HepG2 (cell line): ENCODE results near the gene VCP. TPM values are rescaled to one million over a fixed set of nuclear protein-coding genes. Genes with fewer than 3 reads are reported as not detected.

Experiments
- ATAC-seq: fragments of 200-7000 bp; cut with Tn5 transposase; 3 replicates; pipeline ENCODE4 v1.9.1; 2020; ENCODE audit warnings: mild to moderate bottlenecking, moderate library complexity
- BruUV-seq: library from RNA; stranded (reverse); fragments of 400-500 nt; replicated peaks from 2 replicates; lab custom pipeline; 2021; lab: Mats Ljungman, UMichigan
- CTCF ChIA-PET: fragments of 300-600 bp; formaldehyde crosslinking; extraction: SDS; loops from one replicate; lab custom pipeline; 2021; ENCODE audit warnings: low total read pairs, inconsistent platforms, low intra/inter-chr PET ratio; lab: Yijun Ruan, JAX
- POLR2A ChIA-PET: fragments of 350-600 bp; sonication (Branson Sonifier 250); formaldehyde crosslinking; loops from one replicate; lab custom pipeline; 2020; ENCODE audit warnings: antibody characterized with exemption, inconsistent platforms; lab: Yijun Ruan, JAX
- DNase-seq: peaks from one replicate; pipeline ENCODE4 v3.0.0-alpha.2; 2015; ENCODE audit warnings: low spot score
- FAIRE-seq: peaks from 3 replicates; lab custom pipeline; 2011; peaks lifted over from hg19 to GRCh38; lab: Jason Lieb, UNC
- H2AFZ ChIP-seq: one replicate; pipeline ENCODE4 v1.6.1; 2011; ENCODE audit warnings: low read length, inconsistent platforms
- H3K27ac ChIP-seq: fragments of 300-600 bp; 3 replicates; pipeline ENCODE4 v1.8.0; 2011; ENCODE audit warnings: mixed run types, mild to moderate bottlenecking, mixed read lengths, low read length, inconsistent platforms; ENCODE audit not compliant: insufficient read depth; ENCODE audit errors: extremely low read length
- H3K27me3 ChIP-seq, 2 experiments: fragments of 200-600 bp in 1 of 2; 2 replicates in 1 of 2; 3 replicates in 1 of 2; pipeline versions ENCODE4 v1.6.0 to v1.8.0; 2011; ENCODE audit warnings: low read length in 2 of 2, mild to moderate bottlenecking in 2 of 2, moderate library complexity in 2 of 2, inconsistent platforms in 1 of 2; ENCODE audit not compliant: insufficient read depth in 2 of 2, control insufficient read depth in 1 of 2
- H3K36me3 ChIP-seq, 2 experiments: fragments of 200-600 bp in 1 of 2; replicated peaks in 1 of 2; 2 replicates in 1 of 2; 3 replicates in 1 of 2; pipeline versions ENCODE4 v1.5.1 to v1.8.0; 2011; ENCODE audit warnings: low read length in 2 of 2, inconsistent platforms in 1 of 2; ENCODE audit not compliant: insufficient read depth in 2 of 2, control insufficient read depth in 1 of 2
- H3K4me1 ChIP-seq: 2 replicates; pipeline ENCODE4 v1.5.1; 2012; ENCODE audit warnings: low read length, inconsistent platforms; ENCODE audit not compliant: insufficient read depth
- H3K4me2 ChIP-seq: 2 replicates; pipeline ENCODE4 v1.6.0; 2011; ENCODE audit warnings: low read depth, low read length, inconsistent platforms
- H3K4me3 ChIP-seq, 3 experiments: fragments of 200-600 bp in 1 of 3; sonication (generic), shearing (Covaris generic) in 1 of 3; replicated peaks in 1 of 3; 2 replicates each; pipeline ENCODE4 v1.5.1; 2011 to 2016; ENCODE audit warnings: low read length in 3 of 3, inconsistent platforms in 2 of 3, low read depth in 2 of 3, mild to moderate bottlenecking in 2 of 3, control low read depth in 1 of 3, mixed read lengths in 1 of 3; ENCODE audit not compliant: insufficient read depth in 1 of 3
- H3K79me2 ChIP-seq: one replicate; pipeline ENCODE4 v1.6.1; 2011; ENCODE audit warnings: low read length, inconsistent platforms; ENCODE audit not compliant: insufficient read depth
- H3K9ac ChIP-seq: 2 replicates; pipeline ENCODE4 v1.6.0; 2011; ENCODE audit warnings: mild to moderate bottlenecking, low read depth, low read length, inconsistent platforms; ENCODE audit not compliant: insufficient read depth
- H3K9me3 ChIP-seq: 2 replicates; pipeline ENCODE4 v1.5.1; 2012; ENCODE audit warnings: mild to moderate bottlenecking, low read length
- H4K20me1 ChIP-seq: 2 replicates; pipeline ENCODE4 v1.6.0; 2011; ENCODE audit warnings: inconsistent platforms, mild to moderate bottlenecking, low read length, moderate library complexity; ENCODE audit not compliant: insufficient read depth
- BHLHE40 ChIP-seq: IDR thresholded peaks from 2 replicates; pipeline ENCODE4 v1.6.1; 2011; ENCODE audit warnings: low read length, improper control_type of control experiment
- DMAP1 ChIP-seq: IDR thresholded peaks from 2 replicates; pipeline ENCODE4 v1.6.1; 2016
- NCOR1 ChIP-seq: fragments of 200-600 bp; sonication (generic); IDR thresholded peaks from 2 replicates; pipeline ENCODE4 v1.7.0; 2017; ENCODE audit warnings: antibody characterized with exemption, low read length, borderline replicate concordance
- NKX3-1 ChIP-seq: sonication (generic); formaldehyde crosslinking; IDR thresholded peaks from 2 replicates; pipeline ENCODE4 v1.5.0; 2020; ENCODE audit warnings: missing genetic modification reagents
- REPIN1 ChIP-seq: sonication (generic); formaldehyde crosslinking; IDR thresholded peaks from 2 replicates; pipeline ENCODE4 v1.8.0; 2022; ENCODE audit warnings: missing genetic modification reagents, low read depth, mild to moderate bottlenecking, borderline replicate concordance
- TBX2 ChIP-seq: sonication (generic); formaldehyde crosslinking; IDR thresholded peaks from 2 replicates; pipeline ENCODE4 v1.5.0; 2020; ENCODE audit warnings: missing genetic modification reagents, mild to moderate bottlenecking, borderline replicate concordance
- ZBTB49 ChIP-seq: sonication (generic); formaldehyde crosslinking; IDR thresholded peaks from 2 replicates; pipeline ENCODE4 v1.4.0; 2020; ENCODE audit warnings: missing genetic modification reagents, borderline replicate concordance
- ZNF335 ChIP-seq: sonication (generic); formaldehyde crosslinking; IDR thresholded peaks from 2 replicates; pipeline ENCODE4 v1.4.0; 2020; ENCODE audit warnings: missing genetic modification reagents
- ZNF446 ChIP-seq: sonication (generic); formaldehyde crosslinking; IDR thresholded peaks from 2 replicates; pipeline ENCODE4 v1.5.0; 2020; ENCODE audit warnings: mild to moderate bottlenecking, missing genetic modification reagents
- ZNF772 ChIP-seq: sonication (generic); formaldehyde crosslinking; IDR thresholded peaks from 2 replicates; pipeline ENCODE4 v1.5.0; 2020; ENCODE audit warnings: mild to moderate bottlenecking, missing genetic modification reagents
- WGBS: methylation state at CpG from one replicate; pipeline ENCODE4 v1.1.6; 2017; ENCODE audit warnings: low lambda C conversion rate; 5-methylcytosine and 5-hydroxymethylcytosine counted together
- in situ Hi-C: cut with HindIII; loops from 2 replicates; pipeline ENCODE4 v1.10.0; 2017; ENCODE audit warnings: low pct_unique_long_range_greater_than_20kb; ENCODE audit not compliant: extremely low pct_ligation_motif_present
- intact Hi-C: fragments of 100-400 bp; cut with micrococcal nuclease; formaldehyde crosslinking; loops from one replicate; pipeline ENCODE4 v1.10.0; 2022; ENCODE audit not compliant: unreplicated experiment
- polyA plus RNA-seq, 8 experiments: library from polyadenylated mRNA; depleted of rRNA in 3 of 8; stranded (reverse) in 7 of 8; unstranded in 1 of 8; fragments of >200 nt; fragmentation: Illumina TruSeq in 4 of 8; extraction: Trizol in 4 of 8; gene quantifications; 2 replicates each; pipeline versions ENCODE4 v1.2.1 to v1.2.3, GENCODE V29; 2011 to 2016; ENCODE audit warnings: low read depth in 4 of 8, missing spikeins in 1 of 8, mixed read lengths in 1 of 8; ENCODE audit not compliant: insufficient read depth in 1 of 8
- total RNA-seq, 5 experiments: library from RNA; depleted of rRNA; stranded (reverse); fragments of >200 nt; fragmentation: Illumina TruSeq; extraction: Trizol; gene quantifications; 2 replicates each; pipeline ENCODE4 v1.2.3, GENCODE V29; 2016; ENCODE audit warnings: low read depth in 1 of 5
- TF ChIP-seq, protein P1 (sequence below): sonication (generic); formaldehyde crosslinking; IDR thresholded peaks from 2 replicates; pipeline ENCODE4 v1.5.0; 2020; ENCODE audit warnings: missing genetic modification reagents
- TF ChIP-seq, protein P2 (sequence below): sonication (generic); formaldehyde crosslinking; IDR thresholded peaks from 2 replicates; pipeline ENCODE4 v1.4.0; 2020; ENCODE audit warnings: missing genetic modification reagents
- TF ChIP-seq, protein P3 (sequence below): sonication (generic); formaldehyde crosslinking; IDR thresholded peaks from 2 replicates; pipeline ENCODE4 v1.5.0; 2020; ENCODE audit warnings: missing genetic modification reagents
- TF ChIP-seq, protein P4 (sequence below): sonication (generic); formaldehyde crosslinking; IDR thresholded peaks from 2 replicates; pipeline ENCODE4 v1.4.0; 2020; ENCODE audit warnings: missing genetic modification reagents, borderline replicate concordance

Gene VCP
- total and polyA plus RNA-seq, 2 of the 13 experiments (the other 11 are each of a cell fraction or from before 2014, with no cell fraction given): 143 to 391 TPM

DNA sequence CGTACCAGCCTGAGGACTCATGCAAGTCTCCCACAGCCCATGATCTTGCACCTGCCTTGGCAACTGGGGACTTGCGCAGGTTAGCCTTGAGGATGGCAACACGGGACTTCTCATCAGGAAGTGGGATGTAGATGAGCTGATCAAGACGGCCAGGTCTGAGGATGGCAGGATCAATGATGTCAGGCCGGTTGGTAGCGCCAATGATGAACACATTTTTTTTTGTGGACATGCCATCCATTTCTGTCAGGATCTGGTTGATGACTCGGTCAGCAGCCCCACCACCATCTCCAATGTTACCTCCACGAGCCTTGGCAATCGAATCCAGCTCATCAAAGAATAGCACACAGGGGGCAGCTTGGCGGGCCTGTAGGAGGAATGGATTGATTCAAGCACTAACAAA lies 13.0 kb downstream of the VCP start:
- H2AFZ ChIP-seq: no peak overlapping the region
- TF ChIP-seq, protein P1, sequence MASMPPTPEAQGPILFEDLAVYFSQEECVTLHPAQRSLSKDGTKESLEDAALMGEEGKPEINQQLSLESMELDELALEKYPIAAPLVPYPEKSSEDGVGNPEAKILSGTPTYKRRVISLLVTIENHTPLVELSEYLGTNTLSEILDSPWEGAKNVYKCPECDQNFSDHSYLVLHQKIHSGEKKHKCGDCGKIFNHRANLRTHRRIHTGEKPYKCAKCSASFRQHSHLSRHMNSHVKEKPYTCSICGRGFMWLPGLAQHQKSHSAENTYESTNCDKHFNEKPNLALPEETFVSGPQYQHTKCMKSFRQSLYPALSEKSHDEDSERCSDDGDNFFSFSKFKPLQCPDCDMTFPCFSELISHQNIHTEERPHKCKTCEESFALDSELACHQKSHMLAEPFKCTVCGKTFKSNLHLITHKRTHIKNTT: no peak
- TF ChIP-seq, protein P2, sequence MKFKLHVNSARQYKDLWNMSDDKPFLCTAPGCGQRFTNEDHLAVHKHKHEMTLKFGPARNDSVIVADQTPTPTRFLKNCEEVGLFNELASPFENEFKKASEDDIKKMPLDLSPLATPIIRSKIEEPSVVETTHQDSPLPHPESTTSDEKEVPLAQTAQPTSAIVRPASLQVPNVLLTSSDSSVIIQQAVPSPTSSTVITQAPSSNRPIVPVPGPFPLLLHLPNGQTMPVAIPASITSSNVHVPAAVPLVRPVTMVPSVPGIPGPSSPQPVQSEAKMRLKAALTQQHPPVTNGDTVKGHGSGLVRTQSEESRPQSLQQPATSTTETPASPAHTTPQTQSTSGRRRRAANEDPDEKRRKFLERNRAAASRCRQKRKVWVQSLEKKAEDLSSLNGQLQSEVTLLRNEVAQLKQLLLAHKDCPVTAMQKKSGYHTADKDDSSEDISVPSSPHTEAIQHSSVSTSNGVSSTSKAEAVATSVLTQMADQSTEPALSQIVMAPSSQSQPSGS (CRISPR knock-in tag): no peak
- TF ChIP-seq BHLHE40 (no peak), ZNF446 (CRISPR knock-in tag) (no peak), ZNF335 (CRISPR knock-in tag) (no peak), NCOR1 (no peak), DMAP1 (no peak), REPIN1 (CRISPR knock-in tag) (no peak), ZNF772 (no peak), NKX3-1 (no peak), ZBTB49 (CRISPR knock-in tag) (no peak), TBX2 (CRISPR knock-in tag) (no peak)
- TF ChIP-seq, protein P3, sequence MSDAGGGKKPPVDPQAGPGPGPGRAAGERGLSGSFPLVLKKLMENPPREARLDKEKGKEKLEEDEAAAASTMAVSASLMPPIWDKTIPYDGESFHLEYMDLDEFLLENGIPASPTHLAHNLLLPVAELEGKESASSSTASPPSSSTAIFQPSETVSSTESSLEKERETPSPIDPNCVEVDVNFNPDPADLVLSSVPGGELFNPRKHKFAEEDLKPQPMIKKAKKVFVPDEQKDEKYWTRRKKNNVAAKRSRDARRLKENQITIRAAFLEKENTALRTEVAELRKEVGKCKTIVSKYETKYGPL: no peak
- TF ChIP-seq, protein P4, sequence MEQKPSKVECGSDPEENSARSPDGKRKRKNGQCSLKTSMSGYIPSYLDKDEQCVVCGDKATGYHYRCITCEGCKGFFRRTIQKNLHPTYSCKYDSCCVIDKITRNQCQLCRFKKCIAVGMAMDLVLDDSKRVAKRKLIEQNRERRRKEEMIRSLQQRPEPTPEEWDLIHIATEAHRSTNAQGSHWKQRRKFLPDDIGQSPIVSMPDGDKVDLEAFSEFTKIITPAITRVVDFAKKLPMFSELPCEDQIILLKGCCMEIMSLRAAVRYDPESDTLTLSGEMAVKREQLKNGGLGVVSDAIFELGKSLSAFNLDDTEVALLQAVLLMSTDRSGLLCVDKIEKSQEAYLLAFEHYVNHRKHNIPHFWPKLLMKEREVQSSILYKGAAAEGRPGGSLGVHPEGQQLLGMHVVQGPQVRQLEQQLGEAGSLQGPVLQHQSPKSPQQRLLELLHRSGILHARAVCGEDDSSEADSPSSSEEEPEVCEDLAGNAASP (CRISPR knock-in tag): no peak
- TF ChIP-seq, all 625 proteins: peak for 0
- no peak overlapping the region for H3K4me3 ChIP-seq
- POLR2A ChIA-PET: interaction anchor here (1.1 to 1.4 kb wide), 2 partner anchors 10 to 13 kb away, joined by 3 to 5 read pairs; partner anchors contain the start of gene VCP
- H3K9ac ChIP-seq: no peak overlapping the region
- in situ Hi-C loops: no loop called here
- ATAC-seq (no peak), DNase-seq (no peak), FAIRE-seq (no peak)
- H3K4me1 ChIP-seq: no peaks in the 10 kb centered on the region
- no peaks in the 10 kb centered on the region for H3K79me2 ChIP-seq
- CTCF ChIA-PET: no interaction called here
- no peaks in the 10 kb centered on the region for H3K27me3 ChIP-seq
- H4K20me1 ChIP-seq: peaks cover 7% of the 10 kb centered on the region
- over 99% methylated on average over 10 of the region's 10 CpGs for WGBS
- H3K4me2 ChIP-seq: no peak overlapping the region
- H3K27ac ChIP-seq: no peak overlapping the region
- H3K36me3 ChIP-seq: peaks cover 37 to 84% of the 10 kb centered on the region in 2 experiments
- no TSS peak for BruUV-seq
- H3K9me3 ChIP-seq: no peaks in the 10 kb centered on the region
- intact Hi-C loops: no loop called here
